Endothelial cell of umbilical vein (primary cell): ENCODE data around the gene LONRF3. TPM values are rescaled to one million over a fixed set of nuclear protein-coding genes. Genes with fewer than 3 reads are reported as not detected.

ENCODE experiments used
- BruUV-seq: library from RNA; stranded (reverse); fragments of 400-500 nt; replicated peaks from 2 replicates; lab custom pipeline; 2021; lab: Mats Ljungman, UMichigan
- CTCF ChIA-PET: fragments of 300-600, 350-600 bp; sonication (Branson Sonifier 250); formaldehyde crosslinking; loops from one replicate; lab custom pipeline; 2021; ENCODE audit warnings: antibody characterized with exemption, inconsistent platforms; lab: Charles Lee
- POLR2A ChIA-PET: fragments of 300-600, 350-600 bp; sonication (Branson Sonifier 250); formaldehyde crosslinking; loops from one replicate; lab custom pipeline; 2021; ENCODE audit warnings: antibody characterized with exemption, inconsistent platforms; lab: Charles Lee
- DNase-seq: peaks from one replicate; pipeline ENCODE4 v3.0.0-alpha.2; 2011; ENCODE audit warnings: low read depth, low spot score
- FAIRE-seq: peaks from 2 replicates; lab custom pipeline; 2011; peaks lifted over from hg19 to GRCh38; lab: Jason Lieb, UNC
- H2AFZ ChIP-seq: 2 replicates; pipeline ENCODE4 v1.6.0; 2012; ENCODE audit warnings: low read depth, low read length, control low read depth, inconsistent platforms
- H3K27ac ChIP-seq: 2 replicates; pipeline ENCODE4 v1.5.1; 2011; ENCODE audit warnings: low read depth, mild to moderate bottlenecking, control low read depth, low read length, moderate library complexity; ENCODE audit not compliant: insufficient read depth
- H3K27me3 ChIP-seq, 2 experiments: 2 replicates each; pipeline versions ENCODE4 v1.6.0 to v1.6.1; 2011; ENCODE audit warnings: low read length in 2 of 2, mixed read lengths in 1 of 2; ENCODE audit not compliant: control insufficient read depth in 2 of 2, insufficient read depth in 2 of 2
- H3K36me3 ChIP-seq, 2 experiments: 2 replicates in 1 of 2; 3 replicates in 1 of 2; pipeline ENCODE4 v1.5.1; 2011; ENCODE audit warnings: low read length in 2 of 2, mild to moderate bottlenecking in 1 of 2, moderate library complexity in 1 of 2; ENCODE audit not compliant: control insufficient read depth in 2 of 2, insufficient read depth in 2 of 2; ENCODE audit errors: extremely low read depth in 1 of 2
- H3K4me1 ChIP-seq: 3 replicates; pipeline ENCODE4 v1.5.1; 2011; ENCODE audit warnings: mild to moderate bottlenecking, low read length; ENCODE audit not compliant: control insufficient read depth, insufficient read depth; ENCODE audit errors: extremely low read depth
- H3K4me2 ChIP-seq: 2 replicates; pipeline ENCODE4 v1.6.1; 2011; ENCODE audit warnings: low read length, control low read depth, mixed read lengths; ENCODE audit not compliant: insufficient read depth
- H3K4me3 ChIP-seq, 3 experiments: fragments of 200-600 bp in 1 of 3; sonication (generic), shearing (Covaris generic) in 1 of 3; replicated peaks in 1 of 3; 2 replicates each; pipeline ENCODE4 v1.5.1; 2011 to 2016; ENCODE audit warnings: control low read depth in 3 of 3, low read length in 3 of 3, mild to moderate bottlenecking in 2 of 3, inconsistent platforms in 1 of 3, low read depth in 1 of 3, moderate library complexity in 1 of 3; ENCODE audit not compliant: insufficient read depth in 1 of 3
- H3K79me2 ChIP-seq: 2 replicates; pipeline ENCODE4 v1.6.0; 2012; ENCODE audit warnings: low read length, inconsistent platforms; ENCODE audit not compliant: control insufficient read depth, insufficient read depth
- H3K9ac ChIP-seq: replicated peaks from 2 replicates; pipeline ENCODE3; 2011; ENCODE audit warnings: low read length, control low read depth; ENCODE audit not compliant: insufficient read depth; ENCODE audit errors: extremely low read depth
- H3K9me1 ChIP-seq: replicated peaks from 3 replicates; pipeline ENCODE4 v1.6.0; 2011; ENCODE audit warnings: mild to moderate bottlenecking, low read length; ENCODE audit not compliant: control insufficient read depth, insufficient read depth; ENCODE audit errors: extremely low read depth
- H3K9me3 ChIP-seq: replicated peaks from 2 replicates; pipeline ENCODE4 v1.5.1; 2012; ENCODE audit warnings: low read length, inconsistent platforms; ENCODE audit not compliant: control insufficient read depth, insufficient read depth
- H4K20me1 ChIP-seq: replicated peaks from 2 replicates; pipeline ENCODE3; 2011; ENCODE audit warnings: mild to moderate bottlenecking, low read length; ENCODE audit not compliant: control insufficient read depth, insufficient read depth; ENCODE audit errors: extremely low read depth
- EZH2 ChIP-seq: IDR thresholded peaks from 2 replicates; pipeline ENCODE4 v1.6.1; 2012; ENCODE audit warnings: borderline replicate concordance, low read depth, mild to moderate bottlenecking, moderate library complexity, low read length, inconsistent platforms; ENCODE audit not compliant: severe bottlenecking
- FOS ChIP-seq: IDR thresholded peaks from 2 replicates; pipeline ENCODE4 v1.6.1; 2011; ENCODE audit warnings: mild to moderate bottlenecking, low read length, moderate library complexity, borderline replicate concordance; ENCODE audit not compliant: insufficient read depth
- GATA2 ChIP-seq: IDR thresholded peaks from 2 replicates; pipeline ENCODE4 v1.7.0; 2011; ENCODE audit warnings: low read depth, mild to moderate bottlenecking, moderate library complexity, mixed read lengths, low read length; ENCODE audit not compliant: insufficient read length, insufficient read depth
- JUN ChIP-seq: IDR thresholded peaks from 2 replicates; pipeline ENCODE4 v1.6.1; 2011; ENCODE audit warnings: borderline replicate concordance, low read depth; ENCODE audit not compliant: insufficient read length, insufficient read depth
- MYC ChIP-seq: IDR thresholded peaks from one replicate; pipeline ENCODE4 v1.6.1; 2011; ENCODE audit warnings: mild to moderate bottlenecking, low read depth, low read length
- POLR2A ChIP-seq: IDR thresholded peaks from 2 replicates; pipeline ENCODE4 v1.6.1; 2012; ENCODE audit warnings: low read depth, mild to moderate bottlenecking, control low read depth, low read length
- dilution Hi-C: fragments of 300-500 bp; cut with MboI; formaldehyde crosslinking; loops from one replicate; pipeline ENCODE4 v1.15.0; 2019; ENCODE audit warnings: low sequenced_read_pairs; ENCODE audit not compliant: extremely low pct_ligation_motif_present
- intact Hi-C: fragments of 100-400 bp; cut with micrococcal nuclease; formaldehyde crosslinking; loops from one replicate; pipeline ENCODE4 v1.10.0; 2022
- polyA plus RNA-seq, 4 experiments: library from polyadenylated mRNA; depleted of rRNA in 3 of 4; stranded (reverse) in 3 of 4; unstranded in 1 of 4; fragments of >200 nt; gene quantifications; 2 replicates each; pipeline versions ENCODE4 v1.2.1 to v1.2.3, GENCODE V29; 2011 to 2012; ENCODE audit warnings: missing spikeins in 1 of 4
- total RNA-seq: library from RNA; stranded (reverse); gene quantifications from 2 replicates; pipeline ENCODE4 v1.2.3, GENCODE V29; 2021
- TF ChIP-seq, protein P1 (sequence below): IDR thresholded peaks from 2 replicates; pipeline ENCODE4 v1.6.1; 2011; ENCODE audit not compliant: insufficient read depth, insufficient read length
- TF ChIP-seq, protein P2 (sequence below), 2 donors: IDR thresholded peaks; 1 replicate in 1 of 2; 2 replicates in 1 of 2; pipeline ENCODE4 v1.5.1; 2011; ENCODE audit warnings: low read length in 2 of 2, mild to moderate bottlenecking in 2 of 2, moderate library complexity in 2 of 2, control low read depth in 1 of 2, inconsistent platforms in 1 of 2, low read depth in 1 of 2; ENCODE audit not compliant: insufficient read depth in 1 of 2; ENCODE audit errors: extremely low read depth in 1 of 2

The LONRF3 gene
- total and polyA plus RNA-seq, 2 donors (not counting 3 experiments of a cell fraction or from before 2014, with no cell fraction given) = 4.4 to 13.3 TPM

DNA sequence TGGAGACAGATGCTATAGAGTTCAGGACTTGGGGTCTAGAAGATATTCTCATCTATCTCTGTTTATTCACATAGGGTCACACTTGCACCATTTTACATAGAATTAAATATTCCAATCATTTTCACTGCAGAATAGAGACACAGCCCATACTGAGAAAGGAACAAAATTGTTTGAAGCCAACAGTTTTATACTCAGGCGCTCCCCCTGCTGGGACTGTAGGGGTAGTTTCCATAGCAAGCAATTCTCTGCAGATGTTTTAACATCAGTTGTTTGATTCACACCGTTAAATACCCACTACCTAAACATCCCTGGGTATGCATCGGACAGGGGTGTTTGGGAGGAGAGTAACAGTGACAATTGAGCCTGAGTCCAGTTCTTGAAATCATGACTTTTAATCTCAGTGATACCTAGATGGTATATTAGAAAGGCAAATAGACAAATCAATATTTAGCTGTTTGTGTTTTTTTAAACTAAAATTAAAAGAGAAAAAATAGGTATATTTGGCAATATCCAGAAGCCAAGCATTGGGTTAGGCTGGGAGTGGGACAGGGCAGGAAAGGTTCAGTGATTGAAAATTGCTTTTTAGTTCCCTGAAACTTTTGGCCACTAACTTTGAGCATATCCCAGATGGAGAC, 33.8 kb downstream of the LONRF3 start:
- TF ChIP-seq, protein P1, sequence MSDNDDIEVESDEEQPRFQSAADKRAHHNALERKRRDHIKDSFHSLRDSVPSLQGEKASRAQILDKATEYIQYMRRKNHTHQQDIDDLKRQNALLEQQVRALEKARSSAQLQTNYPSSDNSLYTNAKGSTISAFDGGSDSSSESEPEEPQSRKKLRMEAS = no peak
- TF ChIP-seq JUN (no peak), EZH2 (no peak), MYC (no peak), FOS (no peak), POLR2A (no peak), GATA2 (no peak)
- TF ChIP-seq, protein P2, sequence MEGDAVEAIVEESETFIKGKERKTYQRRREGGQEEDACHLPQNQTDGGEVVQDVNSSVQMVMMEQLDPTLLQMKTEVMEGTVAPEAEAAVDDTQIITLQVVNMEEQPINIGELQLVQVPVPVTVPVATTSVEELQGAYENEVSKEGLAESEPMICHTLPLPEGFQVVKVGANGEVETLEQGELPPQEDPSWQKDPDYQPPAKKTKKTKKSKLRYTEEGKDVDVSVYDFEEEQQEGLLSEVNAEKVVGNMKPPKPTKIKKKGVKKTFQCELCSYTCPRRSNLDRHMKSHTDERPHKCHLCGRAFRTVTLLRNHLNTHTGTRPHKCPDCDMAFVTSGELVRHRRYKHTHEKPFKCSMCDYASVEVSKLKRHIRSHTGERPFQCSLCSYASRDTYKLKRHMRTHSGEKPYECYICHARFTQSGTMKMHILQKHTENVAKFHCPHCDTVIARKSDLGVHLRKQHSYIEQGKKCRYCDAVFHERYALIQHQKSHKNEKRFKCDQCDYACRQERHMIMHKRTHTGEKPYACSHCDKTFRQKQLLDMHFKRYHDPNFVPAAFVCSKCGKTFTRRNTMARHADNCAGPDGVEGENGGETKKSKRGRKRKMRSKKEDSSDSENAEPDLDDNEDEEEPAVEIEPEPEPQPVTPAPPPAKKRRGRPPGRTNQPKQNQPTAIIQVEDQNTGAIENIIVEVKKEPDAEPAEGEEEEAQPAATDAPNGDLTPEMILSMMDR (IDR thresholded peaks at IDR 0.05; ENCODE audit: extremely low read depth in 1 of 2, insufficient read depth in 1 of 2, low read depth in 1 of 2, low read length in 2 of 2) = peak; percentile 41
- peak; percentile 80 for FAIRE-seq
- Histone ChIP-seq H3K4me2 (no peak overlapping the region), H2AFZ (no peak overlapping the region), H3K9me3 (no peaks in the 10 kb centered on the region), H3K4me1 (no peaks in the 10 kb centered on the region), H3K9ac (no peak overlapping the region), H3K36me3 (peaks cover 0 to 4% of the 10 kb centered on the region in 2 experiments), H3K27me3 (no peaks in the 10 kb centered on the region), H3K27ac (no peak overlapping the region), H3K79me2 (no peaks in the 10 kb centered on the region), H3K4me3 (no peak overlapping the region), H4K20me1 (no peaks in the 10 kb centered on the region), H3K9me1 (no peaks in the 10 kb centered on the region)
- no TSS peak for BruUV-seq
- dilution Hi-C loops (no loop called here), intact Hi-C loops (loop anchor here (1.0 kb wide), 1 partner anchor 161 kb away; no protein-coding TSS in a partner anchor)
- peak; percentile 44 for DNase-seq
- ChIA-PET POLR2A (no interaction called here), CTCF (interaction anchor here (0.6 to 2.2 kb wide), 6 partner anchors 30 to 658 kb away, joined by 3 to 19 read pairs (median 6); no protein-coding TSS in a partner anchor)
